Measurements from ENCODE around the gene TCF7L2. TPM values are rescaled to one million over a fixed set of nuclear protein-coding genes. Genes with fewer than 3 reads are reported as not detected.

TCF7L2 gene
- total RNA-seq, 1 donor from 2014 or later: 44.4 TPM

GRCh38 chr10:112911206-112911605 is 38.8 kb upstream of the TCF7L2 start:
- Histone ChIP-seq H3K36me3 (no peaks in the 10 kb centered on the region), H3K27me3 (no peaks in the 10 kb centered on the region), H3K4me3 (no peak overlapping the region), H3K4me1 (no peaks in the 10 kb centered on the region), H3K27ac (no peak overlapping the region), H3K9me3 (no peaks in the 10 kb centered on the region)
- intact Hi-C loops (cut with DNase I): no loop called here
- TF ChIP-seq, protein P1, sequence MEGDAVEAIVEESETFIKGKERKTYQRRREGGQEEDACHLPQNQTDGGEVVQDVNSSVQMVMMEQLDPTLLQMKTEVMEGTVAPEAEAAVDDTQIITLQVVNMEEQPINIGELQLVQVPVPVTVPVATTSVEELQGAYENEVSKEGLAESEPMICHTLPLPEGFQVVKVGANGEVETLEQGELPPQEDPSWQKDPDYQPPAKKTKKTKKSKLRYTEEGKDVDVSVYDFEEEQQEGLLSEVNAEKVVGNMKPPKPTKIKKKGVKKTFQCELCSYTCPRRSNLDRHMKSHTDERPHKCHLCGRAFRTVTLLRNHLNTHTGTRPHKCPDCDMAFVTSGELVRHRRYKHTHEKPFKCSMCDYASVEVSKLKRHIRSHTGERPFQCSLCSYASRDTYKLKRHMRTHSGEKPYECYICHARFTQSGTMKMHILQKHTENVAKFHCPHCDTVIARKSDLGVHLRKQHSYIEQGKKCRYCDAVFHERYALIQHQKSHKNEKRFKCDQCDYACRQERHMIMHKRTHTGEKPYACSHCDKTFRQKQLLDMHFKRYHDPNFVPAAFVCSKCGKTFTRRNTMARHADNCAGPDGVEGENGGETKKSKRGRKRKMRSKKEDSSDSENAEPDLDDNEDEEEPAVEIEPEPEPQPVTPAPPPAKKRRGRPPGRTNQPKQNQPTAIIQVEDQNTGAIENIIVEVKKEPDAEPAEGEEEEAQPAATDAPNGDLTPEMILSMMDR (IDR thresholded peaks at IDR 0.05): no peak
- no peak for TF ChIP-seq POLR2AphosphoS5 (IDR thresholded peaks at IDR 0.05; ENCODE audit: insufficient read depth in 1 of 2, low read depth in 1 of 2)
- no peak for TF ChIP-seq POLR2A (IDR thresholded peaks at IDR 0.05)
- no peak for DNase-seq (ENCODE audit: extremely low spot score in 2 of 2)

- peak overlapping the region in 1 of 2 donors; percentile 13 for H3K4me3 ChIP-seq
- H3K27me3 ChIP-seq: no peaks in the 10 kb centered on the region
- H3K4me1 ChIP-seq: no peaks in the 10 kb centered on the region
- intact Hi-C loops (cut with DNase I): no loop called here
- no peak overlapping the region for H3K27ac ChIP-seq
- no peak for DNase-seq (ENCODE audit: extremely low spot score in 2 of 2)
- H3K36me3 ChIP-seq: no peaks in the 10 kb centered on the region
- no peaks in the 10 kb centered on the region for H3K9me3 ChIP-seq
- TF ChIP-seq POLR2AphosphoS5 (IDR thresholded peaks at IDR 0.05; ENCODE audit: insufficient read depth in 1 of 2, low read depth in 1 of 2) (no peak), POLR2A (IDR thresholded peaks at IDR 0.05) (no peak)
- TF ChIP-seq, protein P1 (IDR thresholded peaks at IDR 0.05): no peak
Measured at GRCh38 chr10:112912410-112912928, 37.6 kb upstream of the TCF7L2 start.

DNA sequence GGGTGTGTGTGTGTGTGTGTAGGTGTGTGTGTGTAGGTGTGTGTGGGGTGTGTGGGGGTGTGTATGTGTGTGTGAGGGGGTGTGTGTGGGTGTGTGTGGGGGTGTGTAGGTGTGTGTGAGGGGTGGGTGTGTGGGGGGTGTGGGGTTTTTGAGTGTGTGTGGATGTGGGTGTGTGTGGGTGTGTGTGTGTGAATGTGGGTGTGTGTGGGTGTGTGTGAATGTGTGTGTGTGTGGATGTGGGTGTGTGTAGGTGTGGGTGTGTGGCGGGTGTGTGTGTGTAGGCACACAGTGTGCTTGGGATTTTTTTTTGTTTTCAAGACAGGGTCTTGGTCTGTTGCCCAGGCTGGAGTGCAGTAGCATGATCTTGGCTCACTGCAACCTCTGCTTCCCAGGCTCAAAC is 36.8 kb upstream of the TCF7L2 start:
- Histone ChIP-seq H3K27me3 (no peaks in the 10 kb centered on the region), H3K27ac (no peak overlapping the region), H3K4me3 (no peak overlapping the region), H3K36me3 (no peaks in the 10 kb centered on the region), H3K4me1 (no peaks in the 10 kb centered on the region), H3K9me3 (no peaks in the 10 kb centered on the region)
- TF ChIP-seq POLR2A (IDR thresholded peaks at IDR 0.05) (no peak), POLR2AphosphoS5 (IDR thresholded peaks at IDR 0.05; ENCODE audit: insufficient read depth in 1 of 2, low read depth in 1 of 2) (no peak)
- TF ChIP-seq, protein P1 (IDR thresholded peaks at IDR 0.05): no peak
- intact Hi-C loops (cut with DNase I): no loop called here
- no peak for DNase-seq (ENCODE audit: extremely low spot score in 2 of 2)

DNA sequence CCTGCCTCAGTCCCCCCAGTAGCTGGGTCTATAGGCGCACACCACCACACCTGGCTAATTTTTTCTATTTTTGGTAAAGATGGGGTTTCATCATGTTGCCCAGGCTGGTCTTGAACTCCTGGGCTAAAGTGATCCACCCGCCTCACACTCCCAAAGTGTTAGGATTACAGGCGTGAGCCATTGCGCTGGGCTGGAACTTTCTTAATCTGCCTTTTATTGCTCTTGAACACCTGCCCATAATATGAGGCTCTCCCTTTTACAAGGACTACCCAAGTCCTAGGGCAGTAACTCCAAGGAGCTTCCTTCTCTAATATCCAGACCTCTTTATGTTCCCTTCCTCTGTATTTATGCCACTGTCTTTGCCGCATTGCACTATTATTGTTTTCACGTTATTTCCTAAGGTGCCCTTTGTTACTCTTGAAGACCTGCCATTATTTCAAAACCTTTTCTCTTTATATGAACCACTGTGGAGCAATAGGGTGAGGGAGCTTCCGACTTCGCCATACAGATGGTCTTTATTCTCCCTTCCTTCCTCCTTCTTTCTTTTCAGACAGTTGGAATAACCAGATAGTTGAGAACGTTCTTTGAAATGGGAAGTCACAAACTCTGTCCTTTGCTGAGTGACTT is 36.3 kb upstream of the TCF7L2 start:
- TF ChIP-seq, protein P1 (IDR thresholded peaks at IDR 0.05): no peak
- TF ChIP-seq POLR2AphosphoS5 (IDR thresholded peaks at IDR 0.05; ENCODE audit: insufficient read depth in 1 of 2, low read depth in 1 of 2) (no peak), POLR2A (IDR thresholded peaks at IDR 0.05) (no peak)
- H3K27ac ChIP-seq: no peak overlapping the region
- no peaks in the 10 kb centered on the region for H3K4me1 ChIP-seq
- intact Hi-C loops (cut with DNase I): no loop called here
- H3K36me3 ChIP-seq: no peaks in the 10 kb centered on the region
- no peak overlapping the region for H3K4me3 ChIP-seq
- H3K27me3 ChIP-seq: no peaks in the 10 kb centered on the region
- DNase-seq (ENCODE audit: extremely low spot score in 2 of 2): no peak
- H3K9me3 ChIP-seq: no peaks in the 10 kb centered on the region

DNA sequence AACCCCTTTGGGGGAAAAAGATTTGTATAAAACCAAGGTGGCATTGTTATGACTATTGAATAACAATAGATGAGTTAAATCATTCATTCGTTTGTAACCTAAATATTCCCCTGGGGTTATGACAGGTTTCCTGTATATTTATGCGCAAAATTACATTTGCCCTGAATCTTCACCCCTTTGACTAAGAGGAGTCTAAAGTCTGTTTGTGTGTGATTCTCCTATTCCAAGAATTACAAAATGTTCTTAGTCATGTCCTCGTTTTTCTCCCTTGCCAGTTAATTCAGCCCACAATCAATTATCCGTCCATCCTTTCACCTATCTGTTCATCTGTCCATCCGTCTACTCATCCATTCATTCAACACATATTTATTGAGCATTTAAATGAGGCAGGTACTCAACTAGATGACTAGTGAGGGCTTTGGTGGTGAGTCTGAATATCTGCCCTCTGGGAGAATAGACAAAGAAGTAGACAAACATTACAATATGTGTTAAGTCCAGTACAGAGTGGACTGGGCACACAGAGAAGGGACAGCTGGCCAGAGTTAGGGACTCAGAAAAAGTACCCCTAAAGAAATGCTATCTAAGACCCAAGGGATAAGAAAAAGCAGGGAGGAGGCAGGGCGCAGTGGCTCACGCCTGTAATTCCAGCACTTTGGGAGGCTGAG is 35.6 kb upstream of the TCF7L2 start:
- H3K27me3 ChIP-seq: no peaks in the 10 kb centered on the region
- H3K27ac ChIP-seq: no peak overlapping the region
- intact Hi-C loops (cut with DNase I): no loop called here
- H3K9me3 ChIP-seq: no peaks in the 10 kb centered on the region
- H3K4me1 ChIP-seq: no peaks in the 10 kb centered on the region
- H3K4me3 ChIP-seq: no peak overlapping the region
- H3K36me3 ChIP-seq: no peaks in the 10 kb centered on the region
- no peak for TF ChIP-seq POLR2AphosphoS5 (IDR thresholded peaks at IDR 0.05; ENCODE audit: insufficient read depth in 1 of 2, low read depth in 1 of 2)
- TF ChIP-seq, protein P1 (IDR thresholded peaks at IDR 0.05): no peak
- TF ChIP-seq POLR2A (IDR thresholded peaks at IDR 0.05): no peak
- DNase-seq (ENCODE audit: extremely low spot score in 2 of 2): no peak
